Right cardiac atrium (tissue), 5 donors: ENCODE data around the gene DIP2B. TPM values are rescaled to one million over a fixed set of nuclear protein-coding genes. Genes with fewer than 3 reads are reported as not detected.

ENCODE experiments used
- ATAC-seq, 2 donors: fragments of 200-7000 bp; cut with Tn5 transposase; one replicate each; pipeline versions ENCODE4 v1.8.0 to v1.9.1; 2020; ENCODE audit warnings: moderate library complexity in 2 of 2, mild to moderate bottlenecking in 1 of 2
- DNase-seq, 3 donors: peaks; one replicate each; pipeline ENCODE4 v3.0.0-alpha.2; 2020
- H3K27ac ChIP-seq: one replicate; pipeline ENCODE4 v1.5.1; 2013; ENCODE audit warnings: mild to moderate bottlenecking, low read length, control low read depth, moderate library complexity
- H3K27me3 ChIP-seq: one replicate; pipeline ENCODE4 v1.6.1; 2013; ENCODE audit not compliant: control insufficient read depth, insufficient read depth
- H3K4me1 ChIP-seq: one replicate; pipeline ENCODE4 v1.6.1; 2013; ENCODE audit warnings: low read length; ENCODE audit not compliant: control insufficient read depth, insufficient read depth
- H3K4me3 ChIP-seq: one replicate; pipeline ENCODE4 v1.5.1; 2013; ENCODE audit warnings: low read length, control low read depth
- H3K9me3 ChIP-seq: one replicate; pipeline ENCODE4 v1.6.1; 2013; ENCODE audit warnings: low read length; ENCODE audit not compliant: control insufficient read depth
- WGBS: extraction: QIAGEN DNeasy Blood & Tissue Kit; methylation state at CpG from one replicate; pipeline ENCODE4 v1.1.7; 2013; 5-methylcytosine and 5-hydroxymethylcytosine counted together
- intact Hi-C, 4 donors: fragments of 100-400 bp; cut with DNase I; formaldehyde crosslinking; loops; one replicate each; pipeline versions ENCODE4 v1.11.0 to v1.14.0; 2022 to 2023
- polyA plus RNA-seq: library from polyadenylated mRNA; stranded (reverse); fragments of 200-250 nt; gene quantifications from one replicate; pipeline ENCODE4 v1.2.3, GENCODE V29; 2013
- total RNA-seq, 4 donors: library from RNA; stranded (reverse); fragmentation: NEBNext Ultra II Directional; extraction: Animal tissue kit (Norgen Biotek cat#: 25700); gene quantifications; one replicate each; pipeline ENCODE4 v1.2.1, GENCODE V29; 2021
- donor health status: healthy with polysubstance abuse.
- donor health status: DM: no; HTN: yes; CAD: no.
- donor health status: DM: no; HTN: no; CAD: no.
- donor health status: DM: no; HTN: yes; CAD: no; lungs with severe emphysema.
- donor health status: DM: yes; HTN: yes; CAD: no.

DIP2B gene
- total and polyA plus RNA-seq, 5 donors, result 3.8 to 16.8 (median 11.8) TPM

GRCh38 chr12:50639721-50640120 lies 134.9 kb downstream of the DIP2B start:
- no peak overlapping the region for H3K27ac ChIP-seq
- no peak for ATAC-seq
- no peak for DNase-seq
- WGBS, result 88% methylated on average over 4 of the region's 4 CpGs
- H3K4me1 ChIP-seq, result peaks cover 5% of the 10 kb centered on the region
- no peak overlapping the region for H3K4me3 ChIP-seq
- intact Hi-C loops, result loop anchor here in 3 of 4 donors (2.0 to 5.0 kb wide), 2 partner anchors 132 to 135 kb away; partner anchors contain the start of gene DIP2B (in 2 of the 3)
- no peaks in the 10 kb centered on the region for H3K27me3 ChIP-seq
- no peaks in the 10 kb centered on the region for H3K9me3 ChIP-seq

GRCh38 chr12:50640321-50640939 lies 135.6 kb downstream of the DIP2B start:
- no peak for DNase-seq
- Histone ChIP-seq H3K27ac (no peak overlapping the region), H3K4me3 (no peak overlapping the region), H3K4me1 (peaks cover 5% of the 10 kb centered on the region), H3K27me3 (no peaks in the 10 kb centered on the region), H3K9me3 (no peaks in the 10 kb centered on the region)
- intact Hi-C loops, result no loop called here
- WGBS, result 84% methylated on average over 7 of the region's 7 CpGs
- ATAC-seq, result no peak

- H3K27ac ChIP-seq, result no peak overlapping the region
- intact Hi-C loops, result no loop called here
- no peak for ATAC-seq
- peaks cover 4% of the 10 kb centered on the region for H3K4me1 ChIP-seq
- DNase-seq, result no peak
- no peak overlapping the region for H3K4me3 ChIP-seq
- WGBS, result 72% methylated on average over 5 of the region's 5 CpGs
- H3K9me3 ChIP-seq, result no peaks in the 10 kb centered on the region
- H3K27me3 ChIP-seq, result no peaks in the 10 kb centered on the region
These were observed 136.8 kb downstream of the DIP2B start for GRCh38 chr12:50641566-50641965.

- Histone ChIP-seq H3K4me3 (no peak overlapping the region), H3K27ac (no peak overlapping the region), H3K9me3 (no peaks in the 10 kb centered on the region), H3K27me3 (no peaks in the 10 kb centered on the region), H3K4me1 (no peaks in the 10 kb centered on the region)
- no peak for DNase-seq
- ATAC-seq, result no peak
- WGBS, result 69% methylated on average over 1 of the region's 1 CpG
- intact Hi-C loops, result no loop called here
These were observed 137.3 kb downstream of the DIP2B start for GRCh38 chr12:50642035-50642451.

- Histone ChIP-seq H3K4me1 (no peaks in the 10 kb centered on the region), H3K4me3 (no peak overlapping the region), H3K27me3 (no peaks in the 10 kb centered on the region), H3K9me3 (no peaks in the 10 kb centered on the region), H3K27ac (no peak overlapping the region)
- 72% methylated on average over 5 of the region's 5 CpGs for WGBS
- intact Hi-C loops, result no loop called here
- no peak for DNase-seq
- ATAC-seq, result no peak
These were observed 138.0 kb downstream of the DIP2B start for GRCh38 chr12:50642761-50643160.

GRCh38 chr12:50647031-50647430 lies 142.2 kb downstream of the DIP2B start:
- Histone ChIP-seq H3K27me3 (no peaks in the 10 kb centered on the region), H3K9me3 (no peaks in the 10 kb centered on the region), H3K27ac (no peak overlapping the region), H3K4me3 (no peak overlapping the region), H3K4me1 (no peaks in the 10 kb centered on the region)
- DNase-seq (no peak), ATAC-seq (no peak)
- WGBS, result 76% methylated on average over 8 of the region's 8 CpGs
- intact Hi-C loops, result no loop called here

GRCh38 chr12:50647479-50647878 lies 142.7 kb downstream of the DIP2B start:
- H3K4me1 ChIP-seq, result no peaks in the 10 kb centered on the region
- intact Hi-C loops, result no loop called here
- H3K27ac ChIP-seq, result no peak overlapping the region
- H3K27me3 ChIP-seq, result no peaks in the 10 kb centered on the region
- ATAC-seq (no peak), DNase-seq (no peak)
- H3K9me3 ChIP-seq, result no peaks in the 10 kb centered on the region
- no peak overlapping the region for H3K4me3 ChIP-seq
- 80% methylated on average over 2 of the region's 2 CpGs for WGBS

- H3K9me3 ChIP-seq, result no peaks in the 10 kb centered on the region
- no peak overlapping the region for H3K27ac ChIP-seq
- DNase-seq (no peak), ATAC-seq (no peak)
- intact Hi-C loops, result no loop called here
- H3K27me3 ChIP-seq, result no peaks in the 10 kb centered on the region
- no peaks in the 10 kb centered on the region for H3K4me1 ChIP-seq
- 95% methylated on average over 3 of the region's 3 CpGs for WGBS
- no peak overlapping the region for H3K4me3 ChIP-seq
These were observed 145.5 kb downstream of the DIP2B start for GRCh38 chr12:50650285-50650684.

GRCh38 chr12:50655374-50655921 lies 150.7 kb downstream of the DIP2B start:
- intact Hi-C loops, result no loop called here
- no peaks in the 10 kb centered on the region for H3K9me3 ChIP-seq
- peaks cover 1% of the 10 kb centered on the region for H3K4me1 ChIP-seq
- no peak overlapping the region for H3K27ac ChIP-seq
- no peaks in the 10 kb centered on the region for H3K27me3 ChIP-seq
- 86% methylated on average over 5 of the region's 5 CpGs for WGBS
- DNase-seq (no peak), ATAC-seq (no peak)
- H3K4me3 ChIP-seq, result no peak overlapping the region

- intact Hi-C loops, result no loop called here
- no peak overlapping the region for H3K27ac ChIP-seq
- DNase-seq (no peak), ATAC-seq (no peak)
- WGBS, result 96% methylated on average over 2 of the region's 2 CpGs
- no peaks in the 10 kb centered on the region for H3K9me3 ChIP-seq
- no peaks in the 10 kb centered on the region for H3K27me3 ChIP-seq
- peaks cover 1% of the 10 kb centered on the region for H3K4me1 ChIP-seq
- no peak overlapping the region for H3K4me3 ChIP-seq
These were observed 154.5 kb downstream of the DIP2B start for GRCh38 chr12:50659260-50659659.

GRCh38 chr12:50659690-50660424 lies 155.1 kb downstream of the DIP2B start:
- DNase-seq, result no peak
- WGBS, result 81% methylated on average over 6 of the region's 6 CpGs
- Histone ChIP-seq H3K9me3 (no peaks in the 10 kb centered on the region), H3K4me1 (peaks cover 3% of the 10 kb centered on the region), H3K27ac (no peak overlapping the region), H3K27me3 (no peaks in the 10 kb centered on the region), H3K4me3 (no peak overlapping the region)
- intact Hi-C loops, result no loop called here
- no peak for ATAC-seq
